Measurements from ENCODE around the gene CLASP1.
"Not testable (repeated sequence)": the region's sequence is repeated elsewhere in the genome, so short reads cannot be mapped to it uniquely, and the experiment has no call there.

DNA sequence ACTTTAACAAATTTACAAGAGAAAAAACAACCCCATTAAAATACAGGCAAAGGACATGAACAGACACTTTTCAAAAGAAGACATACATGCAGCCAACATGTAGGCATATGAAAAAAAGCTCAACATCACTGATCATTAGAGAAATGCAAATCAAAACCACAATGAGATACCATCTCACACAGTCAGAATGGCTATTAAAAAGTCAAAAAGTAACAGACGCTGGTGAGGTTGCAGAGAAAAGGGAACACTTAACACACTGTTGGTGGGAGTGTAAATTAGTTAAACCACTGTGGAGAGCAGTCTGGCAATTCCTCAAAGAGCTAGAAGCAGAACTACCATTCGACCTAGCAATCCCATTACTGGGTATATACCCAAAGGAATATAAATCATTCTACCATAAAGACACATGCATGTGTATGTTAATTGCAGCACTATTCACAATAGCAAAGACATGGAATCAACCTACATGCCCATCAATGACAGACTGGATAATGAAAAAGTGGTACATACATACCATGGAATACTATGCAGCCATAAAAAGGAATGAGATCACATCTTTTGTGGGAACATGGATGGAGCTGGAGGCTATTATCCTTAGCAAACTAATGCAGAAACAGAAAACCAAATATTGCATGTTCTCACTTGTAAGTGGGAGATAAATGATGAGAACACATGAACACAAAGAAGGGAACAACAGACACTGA, 96.6 kb downstream of the CLASP1 start:
- TF ChIP-seq EZH2phosphoT487 (IDR thresholded peaks at IDR 0.05): not testable (repeated sequence)
- TF ChIP-seq, protein P1, sequence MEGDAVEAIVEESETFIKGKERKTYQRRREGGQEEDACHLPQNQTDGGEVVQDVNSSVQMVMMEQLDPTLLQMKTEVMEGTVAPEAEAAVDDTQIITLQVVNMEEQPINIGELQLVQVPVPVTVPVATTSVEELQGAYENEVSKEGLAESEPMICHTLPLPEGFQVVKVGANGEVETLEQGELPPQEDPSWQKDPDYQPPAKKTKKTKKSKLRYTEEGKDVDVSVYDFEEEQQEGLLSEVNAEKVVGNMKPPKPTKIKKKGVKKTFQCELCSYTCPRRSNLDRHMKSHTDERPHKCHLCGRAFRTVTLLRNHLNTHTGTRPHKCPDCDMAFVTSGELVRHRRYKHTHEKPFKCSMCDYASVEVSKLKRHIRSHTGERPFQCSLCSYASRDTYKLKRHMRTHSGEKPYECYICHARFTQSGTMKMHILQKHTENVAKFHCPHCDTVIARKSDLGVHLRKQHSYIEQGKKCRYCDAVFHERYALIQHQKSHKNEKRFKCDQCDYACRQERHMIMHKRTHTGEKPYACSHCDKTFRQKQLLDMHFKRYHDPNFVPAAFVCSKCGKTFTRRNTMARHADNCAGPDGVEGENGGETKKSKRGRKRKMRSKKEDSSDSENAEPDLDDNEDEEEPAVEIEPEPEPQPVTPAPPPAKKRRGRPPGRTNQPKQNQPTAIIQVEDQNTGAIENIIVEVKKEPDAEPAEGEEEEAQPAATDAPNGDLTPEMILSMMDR (IDR thresholded peaks at IDR 0.05): not testable (repeated sequence)
